Activated T-cell treated with anti-CD3 and anti-CD28 coated beads, Interleukin-2, amount 50 U/mL, for 72 hours (primary cell): ENCODE measurements around the gene HSD17B4. TPM values are rescaled to one million over a fixed set of nuclear protein-coding genes. Genes with fewer than 3 reads are reported as not detected.
"Not testable (repeated sequence)": the region's sequence is repeated elsewhere in the genome, so short reads cannot be mapped to it uniquely, and the experiment has no call there.

ENCODE experiments used
- ATAC-seq, 2 donors: fragments of 150-1000 bp; cut with Tn5 transposase; replicated peaks in 1 of 2; 2 replicates each; pipeline ENCODE4 v1.10.0; 2021; ENCODE audit warnings: moderate library complexity in 2 of 2, mild to moderate bottlenecking in 1 of 2
- DNase-seq, 2 donors: peaks; one replicate each; pipeline ENCODE4 v3.0.0; 2021 to 2022; ENCODE audit warnings: mixed read lengths in 1 of 2
- H3K27ac Mint-ChIP-seq: one replicate; pipeline ENCODE4 v1.8.0; 2022; ENCODE audit warnings: mild to moderate bottlenecking, moderate library complexity, mixed read lengths
- H3K27me3 Mint-ChIP-seq: one replicate; pipeline ENCODE4 v1.8.0; 2022; ENCODE audit warnings: low read depth, mixed read lengths
- H3K36me3 Mint-ChIP-seq, 2 donors: one replicate each; pipeline ENCODE4 v1.8.0; 2022; ENCODE audit warnings: mixed read lengths in 2 of 2, mild to moderate bottlenecking in 1 of 2; ENCODE audit not compliant: insufficient read depth in 2 of 2
- H3K4me1 Mint-ChIP-seq: one replicate; pipeline ENCODE4 v1.8.0; 2022; ENCODE audit warnings: low read depth, mixed read lengths
- H3K4me3 Mint-ChIP-seq, 2 donors: one replicate each; pipeline ENCODE4 v1.8.0; 2022; ENCODE audit warnings: mild to moderate bottlenecking in 2 of 2, mixed read lengths in 2 of 2, moderate library complexity in 2 of 2
- H3K9me3 Mint-ChIP-seq, 2 donors: one replicate each; pipeline ENCODE4 v1.8.0; 2022; ENCODE audit warnings: mixed read lengths in 2 of 2
- total RNA-seq, 2 donors: library from RNA; stranded (reverse); gene quantifications; one replicate each; pipeline ENCODE4 v1.2.3, GENCODE V29; 2022

The HSD17B4 gene
- total RNA-seq, result 10 to 100 TPM; 63.1 to 90.6 TPM

GRCh38 chr5:119452373-119453039 lies at the start of gene HSD17B4:
HSD17B4 (plus strand) TSS chr5:119452497; CDS start chr5:119452576, 79 bp downstream.
- H3K4me3 Mint-ChIP-seq, result peak within 1 kb of the TSS; percentile 97
- no peaks in the 10 kb centered on the region for H3K9me3 Mint-ChIP-seq
- peak; percentile 96 for ATAC-seq
- peaks cover 20% of the 10 kb centered on the region for H3K4me1 Mint-ChIP-seq
- peak; percentile 81 to 82 for DNase-seq
- peak within 1 kb of the TSS; percentile 91 for H3K27ac Mint-ChIP-seq
- no peaks in the 10 kb centered on the region for H3K36me3 Mint-ChIP-seq
- no peaks in the 10 kb centered on the region for H3K27me3 Mint-ChIP-seq

DNA sequence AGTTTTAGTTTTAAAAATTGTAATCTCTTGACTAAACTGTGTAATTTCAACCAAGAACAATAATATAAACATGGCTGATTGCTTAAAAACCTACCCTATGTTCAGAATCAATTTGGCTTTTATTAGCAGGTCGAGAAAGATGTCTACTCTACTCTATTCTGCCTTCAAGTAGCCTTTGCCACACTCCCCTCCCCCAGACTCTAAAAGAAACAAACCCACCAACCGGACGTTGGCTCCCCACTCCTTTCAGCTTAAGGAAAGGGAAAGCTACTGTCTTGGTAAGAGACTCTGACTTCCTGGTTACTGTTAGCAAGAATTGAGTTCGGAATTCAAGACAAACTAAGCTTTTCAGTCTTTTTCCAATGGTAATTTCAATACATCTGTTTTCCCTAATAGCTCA lies 49.7 kb upstream of the HSD17B4 start:
- Mint-ChIP-seq H3K9me3 (no peaks in the 10 kb centered on the region), H3K27ac (peak overlapping the region; percentile 68), H3K4me1 (peaks cover 64% of the 10 kb centered on the region), H3K36me3 (peaks cover 0 to 2% of the 10 kb centered on the region in 2 donors), H3K27me3 (no peaks in the 10 kb centered on the region), H3K4me3 (no peak overlapping the region)
- ATAC-seq (no peak), DNase-seq (no peak)

DNA sequence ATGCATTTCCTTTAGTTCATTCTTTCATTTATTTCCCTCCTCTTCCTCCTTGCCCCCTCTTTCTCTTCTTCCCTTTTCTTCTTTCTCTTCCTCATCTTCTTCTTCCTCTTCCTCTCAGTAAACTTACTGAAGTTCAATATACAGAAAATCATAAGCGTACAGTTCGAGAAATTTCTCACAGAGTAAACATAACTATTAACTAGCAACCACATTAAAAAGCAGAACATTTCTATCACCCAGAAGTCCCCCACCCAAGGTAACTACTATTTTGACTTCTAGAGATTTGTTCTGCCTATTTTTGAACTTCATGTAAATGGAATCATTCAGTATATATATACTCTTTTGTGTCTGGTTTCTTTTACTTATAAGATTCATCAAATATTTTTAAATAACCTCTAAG lies 48.3 kb upstream of the HSD17B4 start:
- DNase-seq (no peak), ATAC-seq (no peak)
- no peaks in the 10 kb centered on the region for H3K36me3 Mint-ChIP-seq
- H3K27ac Mint-ChIP-seq, result peak overlapping the region; percentile 3
- H3K9me3 Mint-ChIP-seq, result no peaks in the 10 kb centered on the region
- H3K4me3 Mint-ChIP-seq, result no peak overlapping the region
- H3K27me3 Mint-ChIP-seq, result no peaks in the 10 kb centered on the region
- H3K4me1 Mint-ChIP-seq, result peaks cover 53% of the 10 kb centered on the region

GRCh38 chr5:119405419-119405818 lies 46.9 kb upstream of the HSD17B4 start:
- DNase-seq (no peak), ATAC-seq (peak in 1 of 2 donors; percentile 28)
- H3K36me3 Mint-ChIP-seq, result no peaks in the 10 kb centered on the region
- no peaks in the 10 kb centered on the region for H3K9me3 Mint-ChIP-seq
- H3K4me3 Mint-ChIP-seq, result no peak overlapping the region
- H3K27me3 Mint-ChIP-seq, result no peaks in the 10 kb centered on the region
- peak overlapping the region; percentile 22 for H3K27ac Mint-ChIP-seq
- H3K4me1 Mint-ChIP-seq, result peaks cover 54% of the 10 kb centered on the region

DNA sequence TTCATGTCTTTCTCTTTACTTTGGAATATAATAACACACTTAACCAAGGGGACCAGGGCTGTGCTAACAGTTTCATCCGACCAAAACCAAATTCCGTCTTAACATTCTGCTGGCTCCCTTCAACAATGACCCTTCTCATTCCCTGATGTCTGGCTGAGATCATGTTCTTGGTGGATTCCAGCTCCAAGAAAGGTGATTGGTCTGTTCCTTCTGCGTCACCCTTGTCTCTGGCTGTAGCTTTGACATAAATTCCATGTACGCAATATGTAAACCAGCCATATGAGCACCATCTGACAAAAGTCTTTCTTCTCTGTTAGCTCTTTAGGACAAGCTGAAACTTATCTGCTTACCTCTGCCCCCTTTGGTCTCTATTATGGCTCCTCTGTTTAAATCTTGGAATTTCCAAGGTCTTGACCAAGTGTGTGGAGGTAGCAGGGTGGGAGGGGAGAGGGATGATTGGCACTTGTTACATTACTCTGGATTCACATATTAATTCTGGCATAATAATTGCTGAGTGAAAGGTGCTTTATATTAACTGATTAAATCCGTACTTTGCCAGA lies 45.7 kb upstream of the HSD17B4 start:
- no peak for DNase-seq
- Mint-ChIP-seq H3K36me3 (no peaks in the 10 kb centered on the region), H3K4me1 (peaks cover 61% of the 10 kb centered on the region), H3K4me3 (no peak overlapping the region), H3K27me3 (no peaks in the 10 kb centered on the region), H3K27ac (no peak overlapping the region), H3K9me3 (no peaks in the 10 kb centered on the region)
- ATAC-seq, result no peak

- ATAC-seq (peak; percentile 22 to 24), DNase-seq (no peak)
- peaks cover 58% of the 10 kb centered on the region for H3K4me1 Mint-ChIP-seq
- H3K36me3 Mint-ChIP-seq, result no peaks in the 10 kb centered on the region
- no peaks in the 10 kb centered on the region for H3K27me3 Mint-ChIP-seq
- no peak overlapping the region for H3K27ac Mint-ChIP-seq
- H3K9me3 Mint-ChIP-seq, result no peaks in the 10 kb centered on the region
- no peak overlapping the region for H3K4me3 Mint-ChIP-seq
Measured at GRCh38 chr5:119409235-119409815, 43.0 kb upstream of the HSD17B4 start.

DNA sequence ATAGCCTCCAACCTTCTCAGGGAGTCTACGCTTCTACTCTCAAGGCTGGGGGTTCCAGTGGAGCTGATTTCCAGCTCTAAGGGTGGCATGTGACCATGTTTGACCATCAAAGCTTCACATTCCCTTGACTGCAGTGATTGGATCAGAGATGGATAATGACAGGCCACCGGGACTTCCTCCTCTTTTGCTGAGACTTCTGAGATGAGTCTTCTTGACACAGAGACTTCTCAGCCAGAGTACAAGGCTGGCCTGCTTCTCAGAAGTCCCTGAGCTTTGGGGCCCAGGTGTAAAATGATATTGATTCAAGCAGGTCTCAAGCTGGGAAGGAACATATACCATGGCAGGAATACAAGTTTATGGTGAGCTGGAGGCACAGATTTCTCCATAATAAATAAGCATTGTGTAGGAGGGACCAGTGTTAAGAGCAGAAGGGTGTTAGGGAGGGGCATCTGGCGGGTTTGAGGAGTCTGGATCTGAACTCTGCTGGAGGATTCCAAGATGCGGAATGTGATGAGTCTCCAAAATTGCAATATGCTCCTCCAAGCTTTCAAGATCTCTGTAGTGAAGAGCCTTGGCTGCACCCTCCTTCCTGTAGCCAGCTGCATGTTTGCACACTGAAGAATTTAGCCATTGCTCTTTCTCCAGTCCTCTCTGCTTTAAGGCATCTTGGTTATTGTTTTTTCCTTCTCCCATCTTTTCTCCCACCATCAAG lies 41.7 kb upstream of the HSD17B4 start:
- no peaks in the 10 kb centered on the region for H3K9me3 Mint-ChIP-seq
- peaks cover 49% of the 10 kb centered on the region for H3K4me1 Mint-ChIP-seq
- H3K36me3 Mint-ChIP-seq, result no peaks in the 10 kb centered on the region
- peak overlapping the region; percentile 33 for H3K27ac Mint-ChIP-seq
- DNase-seq (no peak), ATAC-seq (peak; percentile 36 to 56)
- H3K27me3 Mint-ChIP-seq, result no peaks in the 10 kb centered on the region
- peak overlapping the region; percentile 38 to 96 for H3K4me3 Mint-ChIP-seq

DNA sequence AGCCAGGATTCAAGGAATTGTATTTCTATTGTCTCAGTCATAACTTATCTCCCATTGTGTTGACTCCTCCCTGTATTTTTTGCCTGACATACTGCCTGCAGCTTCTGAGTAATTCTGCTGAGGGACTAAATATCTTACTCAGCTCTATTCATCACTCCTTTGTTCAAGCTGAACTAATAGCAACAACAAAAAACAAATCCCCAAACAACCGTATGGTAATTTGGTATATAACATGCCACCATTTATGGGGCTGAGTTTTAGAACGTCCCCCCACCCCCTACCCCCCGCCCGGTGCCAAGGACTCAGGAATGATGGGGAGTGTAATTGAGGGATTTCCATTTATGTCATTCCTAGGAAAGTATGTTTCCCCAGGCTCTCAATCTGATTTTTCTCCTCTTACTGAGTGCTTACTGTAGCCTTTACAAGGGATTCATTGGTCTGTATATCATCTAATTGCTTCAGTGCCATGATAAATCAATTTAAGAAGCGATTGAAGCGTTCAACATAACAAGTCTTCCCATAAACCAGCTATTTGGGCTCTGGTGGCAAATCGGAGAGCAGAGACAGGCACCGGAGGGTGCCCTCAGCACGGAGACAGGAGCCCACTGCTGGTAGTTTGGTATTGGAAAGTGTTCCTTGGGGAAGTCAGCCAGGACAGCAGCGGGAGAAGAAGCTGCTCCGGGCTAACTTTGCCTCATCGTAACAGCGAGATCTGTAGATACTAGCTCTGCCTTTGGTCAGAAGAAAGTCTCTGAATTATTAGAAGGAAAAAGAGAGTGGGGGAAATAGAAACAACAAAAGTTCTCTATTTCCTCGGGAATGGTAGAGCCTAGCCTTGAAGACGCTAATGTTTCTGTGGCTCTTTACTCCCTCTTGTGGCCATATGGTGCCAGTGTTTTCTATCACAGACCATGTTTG lies 40.7 kb upstream of the HSD17B4 start:
- DNase-seq (peak; percentile 50 to 60), ATAC-seq (peak; percentile 67 to 71)
- Mint-ChIP-seq H3K4me3 (peak overlapping the region; percentile 94 to 96), H3K36me3 (no peaks in the 10 kb centered on the region), H3K27ac (peak overlapping the region; percentile 93), H3K4me1 (peaks cover 42% of the 10 kb centered on the region), H3K9me3 (no peaks in the 10 kb centered on the region), H3K27me3 (no peaks in the 10 kb centered on the region)

- Mint-ChIP-seq H3K27me3 (no peaks in the 10 kb centered on the region), H3K4me3 (peak overlapping the region; percentile 94 to 96), H3K27ac (peak overlapping the region; percentile 93), H3K36me3 (no peaks in the 10 kb centered on the region), H3K9me3 (no peaks in the 10 kb centered on the region), H3K4me1 (peaks cover 45% of the 10 kb centered on the region)
- ATAC-seq (no peak), DNase-seq (no peak)
Measured at GRCh38 chr5:119412279-119413227, 39.7 kb upstream of the HSD17B4 start.

GRCh38 chr5:119414124-119414734 lies 38.1 kb upstream of the HSD17B4 start:
- H3K9me3 Mint-ChIP-seq, DNase-seq, H3K36me3 Mint-ChIP-seq, ATAC-seq, H3K4me3 Mint-ChIP-seq, H3K27ac Mint-ChIP-seq, H3K27me3 Mint-ChIP-seq: not testable (repeated sequence)
- peaks cover 53% of the 10 kb centered on the region for H3K4me1 Mint-ChIP-seq

GRCh38 chr5:119417891-119418605 lies 34.2 kb upstream of the HSD17B4 start:
- ATAC-seq, result no peak
- no peak overlapping the region for H3K27ac Mint-ChIP-seq
- no peaks in the 10 kb centered on the region for H3K27me3 Mint-ChIP-seq
- H3K9me3 Mint-ChIP-seq, result no peaks in the 10 kb centered on the region
- no peaks in the 10 kb centered on the region for H3K36me3 Mint-ChIP-seq
- H3K4me3 Mint-ChIP-seq, result peak overlapping the region in 1 of 2 donors; percentile 42
- no peak for DNase-seq
- H3K4me1 Mint-ChIP-seq, result peaks cover 22% of the 10 kb centered on the region
